Measurements from ENCODE around the gene IL17D.

GRCh38 chr13:20714161-20714560, 10.7 kb downstream of the IL17D start:
- TF ChIP-seq CTCF (IDR thresholded peaks at IDR 0.05), result no peak
- no peak for TF ChIP-seq POLR2A (IDR thresholded peaks at IDR 0.05)
